ENCODE results near the gene GDI1. TPM values are rescaled to one million over a fixed set of nuclear protein-coding genes. Genes with fewer than 3 reads are reported as not detected.

The GDI1 gene
- total RNA-seq, 6 experiments from 2014 or later: 144 to 154 (median 147) TPM

DNA sequence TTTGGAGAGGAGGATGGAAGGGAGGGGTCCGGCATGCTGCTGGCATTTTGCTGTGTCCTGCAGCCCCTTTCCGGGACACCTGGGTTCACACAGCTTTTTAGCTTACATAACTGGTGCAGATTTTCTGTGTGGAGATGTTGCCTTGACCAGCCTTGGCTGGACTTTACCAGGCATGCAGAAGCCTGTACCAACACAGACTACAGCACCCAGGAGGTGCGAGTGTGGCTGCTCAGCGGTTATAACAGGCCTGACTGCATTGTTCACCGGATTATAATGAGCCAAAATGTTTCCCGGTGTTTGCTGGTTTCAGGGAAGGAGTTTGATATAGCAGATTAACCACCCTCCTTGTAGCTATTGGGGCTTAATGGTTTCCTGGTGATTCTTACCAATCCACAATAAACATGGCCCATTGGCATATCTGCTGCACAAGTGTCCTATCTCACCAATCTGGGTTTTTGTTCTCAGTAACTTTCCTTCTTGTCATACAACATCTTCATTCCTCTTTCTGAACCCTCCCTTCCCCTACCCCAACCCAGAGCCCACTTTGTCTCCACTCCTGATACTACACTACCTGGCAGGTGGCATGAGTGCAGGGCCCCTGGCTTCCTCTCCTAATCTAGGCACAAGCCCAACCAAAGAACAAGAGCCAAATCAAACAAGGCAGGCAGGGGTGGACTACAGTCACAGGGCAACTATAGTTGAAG lies 34.9 kb upstream of the GDI1 start:
- Mint-ChIP-seq H3K4me3 (peak overlapping the region; percentile 98; the same call in 1 of the 2 replicates), H3K36me3 (ENCODE audit: low read depth) (peaks cover 23% of the 10 kb centered on the region), H3K9me3 (peaks cover 31% of the 10 kb centered on the region), H3K27me3 (ENCODE audit: insufficient read depth) (peaks cover 51% of the 10 kb centered on the region), H3K27ac (peak overlapping the region; percentile 99), H3K4me1 (ENCODE audit: low read depth) (peaks cover 6% of the 10 kb centered on the region; the same call in 1 of the 2 replicates)
- no peak for TF ChIP-seq CTCF (IDR thresholded peaks at IDR 0.05)
- DNase-seq: peak; percentile 53

DNA sequence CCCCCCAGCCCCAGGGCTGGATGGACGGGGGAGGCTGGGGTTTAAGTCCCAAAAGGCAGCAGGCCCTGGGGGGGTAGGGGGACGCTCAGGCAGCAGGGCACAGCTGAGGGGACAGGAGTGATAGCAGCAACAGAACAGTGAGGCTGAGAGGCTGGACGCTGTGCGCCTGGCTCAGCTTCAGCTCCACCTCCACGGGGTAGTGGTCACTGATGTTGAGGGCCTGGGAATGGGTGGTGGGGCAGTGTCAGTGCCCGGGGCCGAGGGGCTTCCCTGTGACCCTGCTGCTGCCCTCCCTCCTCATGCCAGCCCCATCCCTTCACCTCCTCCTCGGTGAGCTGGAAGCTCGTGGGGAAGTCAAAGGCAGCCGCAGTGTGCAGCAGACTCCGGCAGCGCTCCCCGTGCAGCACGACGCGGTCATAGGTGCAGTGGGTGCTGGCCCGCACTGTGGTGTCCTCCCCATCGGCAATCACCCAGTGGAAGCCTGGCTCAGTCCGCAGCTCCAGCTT lies 34.3 kb upstream of the GDI1 start:
- Mint-ChIP-seq H3K4me1 (ENCODE audit: low read depth) (peaks cover 6% of the 10 kb centered on the region; the same call in 1 of the 2 replicates), H3K27ac (peak overlapping the region; percentile 99), H3K36me3 (ENCODE audit: low read depth) (peaks cover 23% of the 10 kb centered on the region), H3K9me3 (peaks cover 31% of the 10 kb centered on the region), H3K27me3 (ENCODE audit: insufficient read depth) (peaks cover 51% of the 10 kb centered on the region), H3K4me3 (no peak overlapping the region)
- no peak for DNase-seq
- no peak for TF ChIP-seq CTCF (IDR thresholded peaks at IDR 0.05)

DNA sequence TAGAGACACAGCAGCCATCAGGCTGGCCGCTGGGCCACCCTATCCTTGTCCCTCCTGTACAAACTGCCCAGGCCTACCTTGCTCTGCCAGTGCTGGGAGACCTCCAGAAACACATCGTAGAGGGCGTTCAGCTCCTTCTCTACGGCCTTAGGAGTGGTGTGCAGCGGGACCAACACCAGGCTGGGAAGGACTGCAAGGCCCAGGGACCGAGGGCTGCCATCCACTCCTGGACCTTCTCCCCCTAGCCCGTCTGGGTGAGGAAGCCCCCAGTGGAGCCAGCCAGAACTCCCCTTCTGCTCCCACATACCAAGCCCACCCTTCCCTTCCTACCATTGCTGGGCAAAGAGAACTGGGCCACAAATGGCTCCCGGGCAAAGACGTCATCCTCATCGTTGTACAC lies 33.8 kb upstream of the GDI1 start:
- Mint-ChIP-seq H3K9me3 (peaks cover 30% of the 10 kb centered on the region), H3K27ac (peak overlapping the region; percentile 99), H3K36me3 (ENCODE audit: low read depth) (peaks cover 22% of the 10 kb centered on the region)

GRCh38 chrX:154403858-154404257 lies 33.1 kb upstream of the GDI1 start:
- Mint-ChIP-seq H3K4me1 (ENCODE audit: low read depth) (peaks cover 15% of the 10 kb centered on the region), H3K9me3 (peaks cover 23% of the 10 kb centered on the region), H3K36me3 (ENCODE audit: low read depth) (peaks cover 19% of the 10 kb centered on the region), H3K27ac (peak overlapping the region; percentile 7; the same call in 1 of the 2 replicates), H3K4me3 (no peak overlapping the region), H3K27me3 (ENCODE audit: insufficient read depth) (peaks cover 43% of the 10 kb centered on the region)
- DNase-seq: no peak
- no peak for TF ChIP-seq CTCF (IDR thresholded peaks at IDR 0.05)

More for the DNA sequence above, 33.8 kb upstream of the GDI1 start:
- H3K4me1 Mint-ChIP-seq (ENCODE audit: low read depth): peaks cover 8% of the 10 kb centered on the region
- peaks cover 49% of the 10 kb centered on the region for H3K27me3 Mint-ChIP-seq (ENCODE audit: insufficient read depth)
- DNase-seq: no peak
- H3K4me3 Mint-ChIP-seq: no peak overlapping the region; the same call in 1 of the 2 replicates
- TF ChIP-seq CTCF (IDR thresholded peaks at IDR 0.05): no peak

DNA sequence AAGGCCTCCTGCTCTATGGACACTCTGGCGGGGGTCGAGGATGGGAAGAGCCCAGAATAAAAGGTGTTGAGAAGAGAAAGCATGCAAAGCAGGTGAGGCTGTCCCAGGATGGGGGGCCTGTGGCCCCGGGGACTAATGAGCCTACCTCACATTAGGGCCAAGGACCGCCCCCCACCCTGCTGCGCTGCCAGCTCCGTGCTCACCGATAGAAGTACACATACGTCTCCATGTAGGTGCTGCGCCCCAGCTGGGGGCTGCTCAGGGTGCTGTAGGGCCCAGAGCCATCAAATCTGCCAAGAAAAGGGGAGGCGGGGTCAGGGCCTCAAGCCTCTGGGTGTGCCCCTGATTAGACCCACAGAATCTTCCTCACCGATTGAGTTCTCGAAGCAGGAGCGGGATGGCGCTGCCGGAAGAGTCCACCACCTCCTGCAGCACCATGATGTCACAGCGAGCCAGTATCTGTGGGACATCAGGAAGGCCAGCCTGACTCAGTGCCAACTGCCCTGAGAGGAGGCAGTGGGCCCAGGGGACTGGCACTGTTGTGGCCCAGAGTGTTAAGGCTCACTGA lies 32.2 kb upstream of the GDI1 start:
- no peak overlapping the region for H3K4me3 Mint-ChIP-seq

More for the DNA sequence above, 32.2 kb upstream of the GDI1 start:
- Mint-ChIP-seq H3K36me3 (ENCODE audit: low read depth) (peaks cover 11% of the 10 kb centered on the region), H3K27me3 (ENCODE audit: insufficient read depth) (peaks cover 34% of the 10 kb centered on the region), H3K27ac (no peak overlapping the region), H3K4me1 (ENCODE audit: low read depth) (peaks cover 17% of the 10 kb centered on the region), H3K9me3 (peaks cover 15% of the 10 kb centered on the region)
- no peak for DNase-seq
- no peak for TF ChIP-seq CTCF (IDR thresholded peaks at IDR 0.05)

All from HFFc6 (cell line).